ENCODE measurements around the gene C4orf51.

DNA sequence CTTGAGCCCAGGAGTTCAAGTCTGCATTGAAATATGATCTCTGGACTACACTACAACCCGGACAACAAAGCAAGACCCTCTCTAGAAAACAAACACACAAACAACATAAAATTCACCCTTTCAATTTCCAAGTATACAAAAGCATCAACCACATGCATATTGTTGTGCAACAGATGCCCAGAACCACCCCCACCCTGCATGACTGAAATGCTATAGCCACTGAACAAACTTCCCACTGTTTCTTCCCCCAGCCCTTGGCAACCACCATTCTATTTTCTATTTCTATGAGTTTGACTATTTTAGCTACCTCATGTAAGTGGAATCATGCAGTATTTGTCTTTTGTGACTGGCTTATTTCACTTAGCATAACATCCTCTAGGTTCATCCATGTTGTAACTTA is 14.2 kb upstream of the C4orf51 start:
- TF ChIP-seq, protein P1, sequence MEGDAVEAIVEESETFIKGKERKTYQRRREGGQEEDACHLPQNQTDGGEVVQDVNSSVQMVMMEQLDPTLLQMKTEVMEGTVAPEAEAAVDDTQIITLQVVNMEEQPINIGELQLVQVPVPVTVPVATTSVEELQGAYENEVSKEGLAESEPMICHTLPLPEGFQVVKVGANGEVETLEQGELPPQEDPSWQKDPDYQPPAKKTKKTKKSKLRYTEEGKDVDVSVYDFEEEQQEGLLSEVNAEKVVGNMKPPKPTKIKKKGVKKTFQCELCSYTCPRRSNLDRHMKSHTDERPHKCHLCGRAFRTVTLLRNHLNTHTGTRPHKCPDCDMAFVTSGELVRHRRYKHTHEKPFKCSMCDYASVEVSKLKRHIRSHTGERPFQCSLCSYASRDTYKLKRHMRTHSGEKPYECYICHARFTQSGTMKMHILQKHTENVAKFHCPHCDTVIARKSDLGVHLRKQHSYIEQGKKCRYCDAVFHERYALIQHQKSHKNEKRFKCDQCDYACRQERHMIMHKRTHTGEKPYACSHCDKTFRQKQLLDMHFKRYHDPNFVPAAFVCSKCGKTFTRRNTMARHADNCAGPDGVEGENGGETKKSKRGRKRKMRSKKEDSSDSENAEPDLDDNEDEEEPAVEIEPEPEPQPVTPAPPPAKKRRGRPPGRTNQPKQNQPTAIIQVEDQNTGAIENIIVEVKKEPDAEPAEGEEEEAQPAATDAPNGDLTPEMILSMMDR (IDR thresholded peaks at IDR 0.05 in 8 of 11, conservative IDR thresholded peaks at IDR 0.05 in 3 of 11): no peak
- TF ChIP-seq POLR2A (IDR thresholded peaks at IDR 0.05): no peak

Measured in spleen (tissue), 7 donors.